ENCODE measurements around the gene TENT4B. TPM values are rescaled to one million over a fixed set of nuclear protein-coding genes. Genes with fewer than 3 reads are reported as not detected.
A peak's percentile ranks its signal among the peaks of the same experiment; 100 is the strongest.

TENT4B gene
- total and polyA plus RNA-seq, 2 experiments from 2014 or later: 6.2 to 15.0 TPM

GRCh38 chr16:50173316-50173715 lies 20.2 kb downstream of the TENT4B start:
- TF ChIP-seq CTCF (IDR thresholded peaks at IDR 0.05; ENCODE audit: low read depth, low read length): no peak
- Histone ChIP-seq H3K27ac (no peak overlapping the region), H3K9me3 (ENCODE audit: low read depth) (no peaks in the 10 kb centered on the region), H3K27me3 (no peaks in the 10 kb centered on the region), H3K36me3 (no peaks in the 10 kb centered on the region), H3K4me3 (no peak overlapping the region), H3K4me1 (ENCODE audit: low read depth) (peaks cover 14% of the 10 kb centered on the region)
- no peak for DNase-seq (ENCODE audit: low read depth in 1 of 2, low spot score in 1 of 2)

- no peaks in the 10 kb centered on the region for H3K27me3 ChIP-seq
- H3K4me1 ChIP-seq (ENCODE audit: low read depth): no peaks in the 10 kb centered on the region
- peak in 1 of 2 donors; percentile 45 for DNase-seq (ENCODE audit: low read depth in 1 of 2, low spot score in 1 of 2)
- no peaks in the 10 kb centered on the region for H3K36me3 ChIP-seq
- TF ChIP-seq CTCF (IDR thresholded peaks at IDR 0.05; ENCODE audit: low read depth, low read length): no peak
- no peaks in the 10 kb centered on the region for H3K9me3 ChIP-seq (ENCODE audit: low read depth)
- no peak overlapping the region for H3K4me3 ChIP-seq
- no peak overlapping the region for H3K27ac ChIP-seq
Observed at GRCh38 chr16:50178491-50178941, 25.4 kb downstream of the TENT4B start.

GRCh38 chr16:50182441-50182840 lies 29.3 kb downstream of the TENT4B start:
- peaks cover 6% of the 10 kb centered on the region for H3K4me1 ChIP-seq (ENCODE audit: low read depth)
- H3K4me3 ChIP-seq: no peak overlapping the region
- no peaks in the 10 kb centered on the region for H3K27me3 ChIP-seq
- no peak overlapping the region for H3K27ac ChIP-seq
- DNase-seq (ENCODE audit: low read depth in 1 of 2, low spot score in 1 of 2): no peak
- H3K9me3 ChIP-seq (ENCODE audit: low read depth): no peaks in the 10 kb centered on the region
- no peaks in the 10 kb centered on the region for H3K36me3 ChIP-seq
- no peak for TF ChIP-seq CTCF (IDR thresholded peaks at IDR 0.05; ENCODE audit: low read depth, low read length)

GRCh38 chr16:50183316-50183715 lies 30.2 kb downstream of the TENT4B start:
- Histone ChIP-seq H3K9me3 (ENCODE audit: low read depth) (no peaks in the 10 kb centered on the region), H3K4me1 (ENCODE audit: low read depth) (peaks cover 6% of the 10 kb centered on the region), H3K4me3 (no peak overlapping the region), H3K27ac (no peak overlapping the region), H3K27me3 (no peaks in the 10 kb centered on the region), H3K36me3 (no peaks in the 10 kb centered on the region)
- peak in 1 of 2 donors; percentile 86 for DNase-seq (ENCODE audit: low read depth in 1 of 2, low spot score in 1 of 2)
- TF ChIP-seq CTCF (IDR thresholded peaks at IDR 0.05; ENCODE audit: low read depth, low read length): no peak

GRCh38 chr16:50185005-50185505 lies 31.9 kb downstream of the TENT4B start:
- Histone ChIP-seq H3K27me3 (no peaks in the 10 kb centered on the region), H3K9me3 (ENCODE audit: low read depth) (no peaks in the 10 kb centered on the region), H3K4me1 (ENCODE audit: low read depth) (peaks cover 6% of the 10 kb centered on the region), H3K4me3 (no peak overlapping the region), H3K36me3 (no peaks in the 10 kb centered on the region), H3K27ac (peak overlapping the region; percentile 27)
- DNase-seq (ENCODE audit: low read depth in 1 of 2, low spot score in 1 of 2): peak in 1 of 2 donors; percentile 44
- TF ChIP-seq CTCF (IDR thresholded peaks at IDR 0.05; ENCODE audit: low read depth, low read length): no peak
